Right renal pelvis (tissue), 4 donors: ENCODE data around the gene SP9. TPM values are rescaled to one million over a fixed set of nuclear protein-coding genes. Genes with fewer than 3 reads are reported as not detected.
A peak's percentile ranks its signal among the peaks of the same experiment; 100 is the strongest.

Source experiments
- DNase-seq, 4 donors: peaks; one replicate each; pipeline ENCODE4 v3.0.0-alpha.2; 2013; ENCODE audit warnings: low read depth in 4 of 4, low spot score in 3 of 4, missing footprints in 1 of 4
- polyA plus RNA-seq, 4 donors: library from polyadenylated mRNA; unstranded; fragments of 120-200 nt; gene quantifications; one replicate each; pipeline ENCODE4 v1.2.1, GENCODE V29; 2013; ENCODE audit not compliant: insufficient read length in 4 of 4

Gene SP9
- polyA plus RNA-seq: under 1 TPM in 1 of 4 donors, not detected in 3; 0.03 TPM

DNA sequence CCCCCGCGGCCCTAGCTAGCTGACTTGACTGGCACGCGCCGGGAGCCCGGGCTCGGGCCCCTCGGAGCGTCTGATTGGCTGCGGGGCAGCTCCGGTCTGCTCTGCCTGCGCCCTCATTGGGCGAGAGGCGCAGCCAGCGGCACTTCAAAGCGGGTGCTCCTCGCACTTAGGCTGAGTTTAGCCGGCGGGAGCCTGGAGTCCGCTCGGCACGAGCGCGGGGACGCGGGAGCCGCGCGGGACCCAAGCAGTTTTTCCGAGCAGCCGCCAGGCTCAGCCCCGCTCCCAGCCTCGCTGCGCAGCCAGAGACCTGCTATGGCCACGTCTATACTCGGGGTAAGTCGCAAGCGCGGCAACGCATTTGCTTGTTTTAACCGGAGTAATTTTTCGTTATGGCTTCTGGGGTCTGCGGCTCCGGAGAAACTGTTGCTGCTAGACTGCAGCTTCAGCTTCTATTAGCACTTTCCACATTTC, at the start of gene SP9:
Gene SP9 (plus strand): TSS at position 174 of the 471 bp plus-strand sequence. CDS start 139 bp downstream, at position 313.
- peak in 1 of 4 donors; percentile 51 for DNase-seq

DNA sequence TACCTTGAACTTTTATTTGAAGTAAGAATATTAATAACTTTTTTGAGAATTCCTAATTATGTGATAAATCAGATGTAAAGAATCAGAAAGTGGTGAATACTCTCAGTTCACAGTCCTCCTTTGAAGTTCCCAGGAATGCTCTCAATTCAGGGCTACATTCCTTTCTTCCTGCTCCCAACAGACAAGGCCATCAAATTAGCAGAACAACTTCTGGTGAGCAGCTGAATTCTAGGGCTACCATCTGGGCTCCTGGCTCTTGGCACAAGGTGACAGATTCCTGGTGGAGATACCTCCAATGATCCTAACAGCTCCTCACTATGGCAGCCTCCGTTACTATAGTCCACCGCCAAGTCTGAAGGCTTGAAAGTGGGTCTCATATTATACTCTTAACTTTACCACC, 48.6 kb upstream of the SP9 start:
- no peak for DNase-seq

DNA sequence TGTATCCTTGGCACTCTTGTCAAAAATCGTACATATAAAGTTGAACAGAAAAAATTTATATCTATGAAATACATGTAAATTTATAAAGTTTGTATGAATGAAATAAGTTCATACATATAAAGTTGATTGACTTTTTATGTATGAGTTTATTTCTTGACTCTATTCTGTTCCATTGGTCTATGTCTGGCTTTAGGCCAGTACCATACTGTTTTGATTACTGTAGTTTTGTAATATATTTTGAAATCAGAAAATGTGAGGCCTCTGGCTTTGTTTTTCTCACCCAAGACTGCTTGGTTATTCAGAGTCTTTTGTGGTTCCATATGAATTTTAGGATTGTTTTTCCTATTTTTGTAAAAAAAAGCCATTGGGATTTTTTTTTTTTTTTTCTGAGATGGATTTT, 41.8 kb upstream of the SP9 start:
- no peak for DNase-seq

DNA sequence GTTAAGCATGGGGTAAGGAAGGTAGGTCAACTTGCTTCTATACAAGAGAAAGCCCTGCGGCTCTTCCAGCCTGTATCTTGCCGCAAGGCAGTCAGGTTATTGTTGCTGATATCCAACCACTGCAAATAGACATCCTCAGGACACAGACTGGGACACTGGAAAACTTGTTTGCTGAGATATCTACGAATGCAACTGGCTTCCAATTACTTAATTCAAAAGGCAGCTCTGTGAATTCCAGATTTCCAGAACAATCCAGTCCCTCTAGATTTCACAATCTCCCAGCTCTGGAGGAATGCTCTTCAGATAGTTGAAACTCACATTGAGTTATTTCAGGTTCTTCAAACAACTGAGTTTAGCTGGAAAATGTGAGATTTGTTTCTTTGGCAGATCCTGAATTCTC, 34.6 kb upstream of the SP9 start:
- no peak for DNase-seq

DNA sequence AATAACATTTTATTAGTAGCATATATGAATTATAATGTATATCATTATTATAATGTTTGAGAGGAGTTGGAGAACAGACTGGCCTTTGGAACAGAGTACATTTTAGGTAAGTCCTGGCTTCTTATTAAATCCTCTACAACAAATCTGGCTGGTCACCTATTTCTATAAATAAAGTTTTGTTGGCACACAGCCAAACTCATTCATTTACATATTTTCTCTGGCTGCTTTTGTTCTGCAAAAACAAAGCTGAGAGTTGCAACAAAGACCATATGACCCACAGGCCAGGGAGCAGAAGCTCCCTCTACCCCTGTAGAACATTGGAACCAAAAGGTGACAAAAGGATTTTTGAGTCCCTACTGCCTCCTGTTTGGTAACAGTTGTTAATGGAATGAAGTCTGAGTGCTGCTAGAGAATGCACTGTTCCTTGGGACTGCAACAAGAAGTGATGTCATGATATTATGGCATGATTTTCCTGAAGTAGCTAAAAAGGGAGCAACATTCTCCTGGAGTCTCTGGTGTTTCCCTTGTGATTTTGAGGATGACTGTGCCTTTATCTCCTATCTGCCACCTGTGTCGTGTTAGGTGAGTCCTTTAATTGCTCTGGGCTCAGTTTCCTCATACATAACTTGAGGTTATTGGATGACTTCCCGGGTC, 22.0 kb upstream of the SP9 start:
- DNase-seq: no peak

DNA sequence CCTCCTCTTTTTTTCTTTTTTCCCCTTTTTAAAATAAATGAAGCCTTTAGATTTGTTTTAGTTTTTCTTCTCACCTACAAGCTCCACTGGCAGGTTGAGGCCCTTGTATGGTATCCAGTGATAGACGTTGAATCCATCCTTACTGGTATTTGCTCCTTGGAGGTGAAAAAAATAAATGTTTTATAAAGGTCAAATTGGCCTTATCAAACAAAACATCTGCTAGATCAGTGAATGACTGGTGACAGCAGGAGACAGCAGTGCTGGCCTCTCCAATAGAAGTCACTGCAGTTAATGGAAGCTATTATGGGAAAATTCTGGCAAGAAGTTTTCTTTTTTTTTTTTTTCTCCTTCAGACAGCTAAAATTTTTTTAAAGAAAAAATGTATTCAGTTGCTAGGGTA, 12.6 kb upstream of the SP9 start:
- no peak for DNase-seq

DNA sequence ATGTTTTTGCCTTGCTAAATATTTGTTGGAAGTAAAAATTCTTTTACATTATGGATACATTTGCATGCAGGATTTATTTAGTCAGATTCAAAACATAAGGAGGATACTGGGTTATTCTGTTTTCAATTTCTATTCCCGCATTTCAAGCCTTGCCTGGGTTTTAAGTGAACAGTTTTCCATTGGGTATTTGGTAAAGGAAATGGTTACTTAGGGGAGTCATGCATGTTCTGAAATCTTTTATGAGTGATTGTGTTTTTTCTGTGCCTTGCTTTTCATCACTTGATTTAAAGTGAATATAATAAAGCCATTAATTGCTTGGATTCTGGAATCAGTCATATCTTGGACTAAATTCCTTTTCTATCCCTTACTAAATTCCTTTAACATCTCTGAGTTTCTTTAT, 12.0 kb upstream of the SP9 start:
- DNase-seq: no peak

DNA sequence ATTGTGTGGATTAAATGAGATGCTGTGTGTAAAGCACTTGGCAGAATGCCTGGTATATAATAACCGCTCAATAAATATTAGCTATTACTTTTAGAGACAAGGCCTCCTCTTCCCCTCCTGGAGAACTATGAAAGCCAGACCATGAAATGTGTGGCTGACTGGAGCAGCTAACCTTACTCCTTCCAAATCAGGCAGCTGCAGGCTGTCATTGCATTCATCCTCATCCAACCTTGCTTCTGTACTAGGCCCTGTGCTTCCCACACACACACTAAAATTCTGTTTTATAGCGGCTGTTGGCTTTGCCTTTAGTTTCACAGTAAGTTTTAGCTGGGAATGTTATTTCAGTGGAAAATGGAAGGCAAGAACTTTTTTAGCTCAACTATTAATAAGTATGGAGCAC, 10.2 kb upstream of the SP9 start:
- no peak for DNase-seq

DNA sequence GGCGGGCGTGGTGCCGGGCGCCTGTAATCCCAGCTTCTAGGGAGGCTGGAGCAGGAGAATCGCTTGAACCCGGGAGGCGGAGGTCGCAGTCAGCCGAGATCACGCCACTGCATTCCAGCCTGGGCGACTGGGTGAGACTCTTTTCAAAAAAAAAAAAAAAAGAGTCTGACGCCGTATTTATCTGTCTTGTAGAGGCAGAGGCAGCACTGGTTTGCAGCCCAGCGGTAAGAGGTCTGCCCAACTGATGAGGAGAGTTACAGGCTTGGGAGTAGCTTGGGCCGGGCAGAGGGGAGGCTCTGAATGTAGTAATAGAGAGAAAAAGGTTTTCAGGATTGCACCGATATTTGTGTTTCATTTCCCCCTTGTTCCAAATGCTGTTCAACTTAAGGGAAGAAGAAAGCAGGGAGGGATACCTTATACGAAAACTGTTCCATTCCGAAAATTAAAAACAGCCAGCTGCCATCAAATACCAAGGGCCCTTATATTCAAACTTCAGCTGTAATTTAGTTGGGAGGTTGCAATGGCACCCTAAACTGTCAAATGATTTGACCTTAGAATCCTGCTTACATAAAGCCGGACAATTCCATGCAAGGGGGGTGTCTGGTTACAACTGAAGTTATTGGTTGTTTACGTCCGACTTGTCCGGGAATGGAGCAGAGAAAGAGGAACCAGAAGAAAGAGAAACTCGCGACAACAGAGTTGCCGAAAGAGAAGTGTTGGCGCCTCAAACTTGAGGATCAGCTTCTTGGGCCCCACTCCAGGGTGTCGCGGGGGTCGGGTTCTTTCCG, 9.2 kb upstream of the SP9 start:
- no peak for DNase-seq

DNA sequence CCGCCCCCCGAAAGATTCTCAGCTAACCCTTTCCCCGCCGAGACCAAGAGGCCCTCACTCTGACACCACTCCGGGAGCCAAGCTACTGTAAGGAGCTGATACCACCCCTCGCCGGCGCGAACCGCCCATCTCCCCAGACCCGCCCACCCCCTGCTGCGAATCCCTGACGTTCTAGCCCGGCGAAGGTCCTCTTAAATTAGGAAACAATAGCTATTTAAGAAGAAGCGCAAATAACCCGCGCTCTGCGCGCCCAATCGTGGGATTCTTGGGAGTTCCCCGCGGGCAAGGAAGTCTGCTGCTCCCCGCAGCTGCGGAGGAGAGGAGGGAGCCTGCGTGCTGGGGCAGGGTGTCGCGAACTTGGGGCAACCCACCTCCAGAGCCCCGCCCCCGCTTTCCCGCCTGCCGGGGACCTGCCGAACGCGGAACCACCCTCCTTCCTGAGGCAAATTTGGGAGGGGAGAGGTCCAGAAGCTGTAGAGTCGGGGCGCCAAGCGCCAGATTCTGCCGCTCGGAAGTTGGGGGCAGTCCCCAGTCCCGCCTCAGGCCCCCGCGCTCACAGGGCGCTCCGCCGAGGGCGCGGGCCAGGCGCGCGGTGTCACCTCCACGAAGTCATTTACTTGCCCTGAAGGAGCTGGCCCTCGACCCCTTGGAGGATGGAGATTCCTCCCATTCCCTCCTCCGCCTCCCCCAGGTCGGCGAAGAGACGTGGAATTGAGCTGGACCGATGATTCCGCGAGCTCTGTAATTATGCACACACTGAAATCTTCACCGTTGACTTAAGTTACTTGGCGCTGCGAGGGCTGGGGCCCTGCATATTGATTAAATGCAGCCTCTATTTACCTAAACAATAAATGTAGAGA, 8.4 kb upstream of the SP9 start:
- peak in 1 of 4 donors; percentile 35 for DNase-seq

DNA sequence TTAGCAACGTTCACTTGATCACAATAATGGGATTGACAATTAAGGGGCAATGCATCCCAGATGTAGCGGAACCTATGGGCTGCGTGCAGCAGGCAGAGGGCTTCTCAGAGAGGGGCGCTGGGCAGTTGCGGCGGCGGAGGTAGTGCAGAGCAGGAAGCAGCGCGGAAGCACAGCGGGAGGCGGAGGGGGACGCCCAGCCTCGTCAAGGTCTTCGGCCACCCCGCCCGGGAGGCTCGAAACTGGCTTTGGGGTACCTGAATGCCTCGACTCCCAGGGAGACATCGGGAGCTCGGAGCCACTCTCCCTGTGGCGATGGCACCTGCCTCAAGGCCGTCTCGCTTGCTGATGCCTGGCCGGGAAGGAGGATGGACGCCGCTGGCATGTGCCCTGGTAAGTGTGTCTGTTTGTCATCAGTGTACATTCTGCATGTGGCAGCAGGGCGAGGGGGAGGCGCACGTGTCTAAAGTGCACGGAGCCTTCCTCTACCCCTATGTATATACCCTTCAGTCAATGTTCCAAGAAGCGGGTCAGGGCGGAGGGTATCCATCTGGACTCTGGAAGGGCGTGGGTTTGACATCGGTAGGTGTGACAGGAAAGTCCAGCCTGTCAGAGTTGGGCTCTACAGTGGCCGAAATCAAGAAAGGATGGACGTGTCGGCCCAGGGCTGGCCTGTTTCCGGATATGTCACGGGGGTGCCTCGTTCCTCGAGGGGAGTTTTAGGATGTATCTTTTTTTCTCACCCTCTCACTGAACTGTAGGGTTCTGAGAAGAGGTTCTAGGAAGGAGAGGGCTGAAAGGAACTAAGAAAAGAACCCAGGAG, 7.5 kb upstream of the SP9 start:
- DNase-seq: peak in 1 of 4 donors; percentile 25

DNA sequence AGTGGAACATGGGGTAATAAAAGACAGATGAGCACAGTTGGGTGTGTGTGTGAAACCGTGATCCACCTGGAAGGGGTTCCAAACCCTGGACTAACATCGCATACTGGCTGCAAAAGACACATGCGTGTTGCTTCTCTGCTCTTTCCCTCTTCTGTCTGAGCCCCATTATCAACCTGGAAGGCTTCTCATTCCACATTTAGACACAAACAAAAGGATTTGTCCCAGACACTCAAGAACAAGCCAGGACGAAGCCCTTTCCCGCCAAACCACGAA, 7.0 kb upstream of the SP9 start:
- no peak for DNase-seq

DNA sequence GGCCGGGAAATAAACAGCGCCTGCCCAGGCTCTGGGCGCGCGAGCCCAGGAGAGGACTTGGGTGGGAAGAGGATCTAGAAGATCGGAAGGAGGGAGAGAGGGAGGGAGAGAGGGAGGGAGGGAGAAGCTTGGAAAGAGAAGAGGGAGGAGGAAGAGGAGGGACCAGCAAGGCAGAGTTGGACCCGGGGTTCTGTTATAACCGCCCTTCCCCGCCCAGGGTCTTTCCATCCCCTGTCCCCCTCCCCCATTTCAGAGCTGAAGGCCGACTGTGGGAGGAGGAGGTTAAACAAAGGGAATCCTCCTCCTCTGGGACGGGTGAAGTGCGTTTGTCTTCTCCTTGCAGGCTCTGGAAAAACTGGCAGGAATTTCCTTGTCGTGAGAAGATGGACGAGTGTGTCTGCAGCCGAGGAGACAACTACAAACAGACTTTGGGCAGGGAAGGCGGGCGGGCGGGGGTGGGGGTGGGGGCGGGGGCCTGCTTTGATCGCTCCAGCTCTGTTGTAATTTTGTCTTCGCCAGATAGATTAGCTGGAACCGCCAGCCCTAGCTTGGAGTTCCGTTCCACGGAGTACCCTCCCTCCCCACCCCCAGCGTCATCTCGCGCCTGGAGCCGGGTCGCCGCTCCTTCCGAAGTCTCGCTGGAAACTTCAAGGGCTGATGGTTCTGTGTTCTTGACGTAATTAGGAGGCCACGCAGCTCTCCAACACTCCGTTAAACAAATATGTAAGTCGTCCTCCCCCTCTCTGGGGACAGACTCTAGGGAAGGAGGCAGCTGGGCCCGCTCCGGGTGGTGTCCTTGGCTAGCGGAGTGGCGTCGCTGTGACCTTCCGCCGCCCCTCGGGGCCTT, 6.4 kb upstream of the SP9 start:
- peak in 1 of 4 donors; percentile 29 for DNase-seq

DNA sequence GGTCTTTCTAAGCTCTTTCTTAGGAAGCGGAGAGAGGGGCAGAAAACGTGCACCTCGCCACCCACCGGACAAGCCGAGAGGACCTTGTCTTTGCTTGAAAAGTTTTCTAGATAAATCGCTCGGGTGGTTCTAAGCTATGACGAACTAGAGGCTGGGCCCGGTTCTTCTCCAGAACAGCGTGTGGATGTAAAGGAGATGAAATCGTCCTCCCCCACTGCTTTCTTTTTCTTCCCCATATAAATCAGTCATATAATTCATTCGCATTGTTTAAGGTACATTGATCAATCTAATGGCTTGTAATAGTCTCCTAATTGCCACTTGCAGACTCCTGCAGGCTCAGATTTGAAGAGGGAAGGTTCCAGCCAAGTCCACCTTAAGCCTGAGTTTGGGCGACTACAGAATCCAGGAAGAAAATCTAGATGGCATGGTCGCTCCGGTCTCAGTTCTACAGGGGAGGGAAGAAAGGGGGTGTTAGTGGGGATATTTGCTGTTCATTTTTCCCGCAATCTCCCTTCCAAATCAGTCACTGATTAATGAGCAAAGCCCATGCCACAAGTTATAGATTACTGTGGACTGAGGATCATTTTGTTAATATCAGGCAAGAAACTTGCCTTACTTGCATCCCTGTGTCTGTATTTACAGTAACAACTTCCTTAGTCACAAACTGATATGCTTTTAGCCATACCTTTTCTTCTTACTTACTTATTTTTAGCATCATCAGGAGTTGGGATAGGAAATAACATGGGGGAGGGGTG, 5.6 kb upstream of the SP9 start:
- no peak for DNase-seq

DNA sequence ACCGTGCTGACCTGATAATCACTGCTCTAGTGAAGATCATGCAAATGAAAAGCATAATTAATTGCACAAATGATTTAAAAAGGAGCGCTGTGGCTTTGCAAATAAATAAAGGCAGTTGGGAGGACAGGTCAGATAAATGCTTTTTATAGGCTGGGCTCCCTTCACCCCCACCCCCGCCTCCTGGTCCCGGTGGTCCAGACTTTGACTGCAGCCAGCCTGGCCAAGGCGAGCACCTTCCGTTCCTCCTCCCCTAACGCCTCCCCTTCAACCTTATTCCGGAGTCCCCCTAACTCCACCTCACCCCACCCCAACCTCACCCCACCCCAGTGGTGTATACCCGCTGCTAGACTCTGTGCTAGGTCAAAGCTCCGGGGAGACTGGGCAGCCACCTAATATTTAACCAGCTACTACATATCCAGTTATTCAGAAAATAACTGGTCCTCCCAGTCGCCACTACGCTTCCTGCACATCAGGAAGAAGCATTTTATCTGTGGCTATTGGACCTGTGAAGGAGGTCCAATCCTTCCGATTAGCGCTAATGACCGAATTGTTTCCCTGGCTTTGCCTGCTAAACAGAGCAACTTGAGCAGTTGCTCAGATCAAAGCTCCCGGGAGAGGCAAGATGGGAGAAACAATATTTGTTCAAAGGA, 3.7 kb upstream of the SP9 start:
- no peak for DNase-seq

DNA sequence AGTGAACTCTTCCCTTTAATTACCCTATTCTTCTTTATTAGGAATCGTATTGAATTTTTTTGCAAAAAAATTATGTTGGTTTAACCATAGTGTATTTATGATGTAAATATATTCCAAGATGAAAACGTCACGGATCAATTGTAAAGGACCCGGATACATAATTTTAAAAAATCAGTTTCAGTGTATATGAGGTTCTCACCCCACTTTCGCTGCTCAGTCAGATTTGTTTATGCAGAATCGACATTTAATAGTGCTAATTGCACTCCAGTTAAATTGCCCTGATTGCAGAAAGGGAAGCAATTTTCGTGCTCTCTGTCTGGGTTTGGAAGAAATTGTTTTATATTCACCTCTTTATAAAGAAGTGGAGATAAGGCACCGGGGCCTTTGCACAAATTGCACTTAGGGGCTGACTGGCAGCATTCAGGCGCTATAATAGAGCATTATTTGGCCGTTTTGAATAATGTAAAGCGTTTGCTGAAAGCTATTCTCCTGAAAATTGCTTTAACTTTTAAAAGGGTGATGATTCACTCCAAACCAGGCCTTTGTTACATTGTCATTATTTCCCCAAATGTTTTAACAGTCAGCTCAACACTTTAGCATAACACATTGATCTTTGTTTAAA, 3.0 kb upstream of the SP9 start:
- no peak for DNase-seq

DNA sequence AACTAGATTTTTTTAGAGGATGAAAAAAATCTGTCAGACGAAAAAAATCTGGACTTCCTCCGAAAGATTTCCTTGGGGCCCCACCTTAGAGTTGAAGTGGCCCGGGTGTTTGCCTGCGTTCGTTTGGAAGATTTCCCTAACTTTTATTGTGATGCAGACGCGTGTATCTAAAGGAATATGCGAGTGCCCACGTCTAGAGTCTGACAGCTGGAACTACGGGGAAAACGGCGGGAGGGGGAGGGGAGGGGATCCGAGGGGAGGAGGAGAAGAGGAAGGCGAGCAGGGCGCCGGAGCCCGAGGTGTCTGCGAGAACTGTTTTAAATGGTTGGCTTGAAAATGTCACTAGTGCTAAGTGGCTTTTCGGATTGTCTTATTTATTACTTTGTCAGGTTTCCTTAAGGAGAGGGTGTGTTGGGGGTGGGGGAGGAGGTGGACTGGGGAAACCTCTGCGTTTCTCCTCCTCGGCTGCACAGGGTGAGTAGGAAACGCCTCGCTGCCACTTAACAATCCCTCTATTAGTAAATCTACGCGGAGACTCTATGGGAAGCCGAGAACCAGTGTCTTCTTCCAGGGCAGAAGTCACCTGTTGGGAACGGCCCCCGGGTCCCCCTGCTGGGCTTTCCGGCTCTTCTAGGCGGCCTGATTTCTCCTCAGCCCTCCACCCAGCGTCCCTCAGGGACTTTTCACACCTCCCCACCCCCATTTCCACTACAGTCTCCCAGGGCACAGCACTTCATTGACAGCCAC, 2.4 kb upstream of the SP9 start:
- DNase-seq: peak in 1 of 4 donors; percentile 16
